Body of pancreas (tissue), 4 donors: Measurements from ENCODE around the gene GID8.

Experiments
- CTCF ChIP-seq, 7 experiments: fragments of 450-650 bp in 4 of 7; fragments of 200-600 bp in 3 of 7; sonication (generic) in 3 of 7; IDR thresholded peaks; one replicate each; pipeline ENCODE4 v1.5.1; 2016 to 2019; ENCODE audit warnings: antibody characterized with exemption in 7 of 7
- POLR2A ChIP-seq, 3 donors: fragments of 450-650 bp; IDR thresholded peaks; one replicate each; pipeline ENCODE4 v1.6.1; 2016; ENCODE audit warnings: antibody characterized with exemption in 3 of 3, mild to moderate bottlenecking in 2 of 3

GRCh38 chr20:62890444-62890843 is 47.5 kb upstream of the GID8 start:
- TF ChIP-seq CTCF (IDR thresholded peaks at IDR 0.05), result no peak
- TF ChIP-seq POLR2A (IDR thresholded peaks at IDR 0.05), result no peak
